AG10803 (cell line): ENCODE measurements around the gene NAALADL2.

Experiments used
- DNase-seq: peaks from one replicate; pipeline ENCODE4 v3.0.0; 2010; ENCODE audit warnings: low read depth
- H3K4me3 ChIP-seq: 2 replicates; pipeline ENCODE4 v1.5.1; 2011; ENCODE audit warnings: mild to moderate bottlenecking, low read length, control low read depth
- TF ChIP-seq, protein P1 (sequence below): conservative IDR thresholded peaks from 2 replicates; pipeline ENCODE4 v1.5.1; 2011; ENCODE audit warnings: mild to moderate bottlenecking, low read length, control low read depth, inconsistent platforms

NAALADL2 gene

DNA sequence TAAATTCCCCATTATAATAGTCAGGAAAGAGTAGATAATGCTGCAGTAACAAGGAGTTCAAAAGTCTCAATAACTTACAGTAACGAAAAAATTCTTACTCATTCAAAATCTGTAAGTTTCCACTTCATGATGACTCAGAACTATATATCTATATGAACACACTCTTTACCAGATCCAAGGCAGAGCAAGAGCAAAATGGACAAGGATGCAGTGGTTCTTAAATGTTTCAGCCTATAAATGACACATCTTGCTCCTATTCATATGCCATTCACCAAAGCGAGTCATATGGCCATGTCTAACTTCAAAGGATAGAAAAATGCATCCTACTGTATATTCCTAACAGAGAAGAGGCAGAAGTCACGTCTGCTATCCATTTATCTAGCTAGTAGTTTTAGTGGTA lies 787.7 kb downstream of the NAALADL2 start:
- H3K4me3 ChIP-seq: no peak overlapping the region
- TF ChIP-seq, protein P1, sequence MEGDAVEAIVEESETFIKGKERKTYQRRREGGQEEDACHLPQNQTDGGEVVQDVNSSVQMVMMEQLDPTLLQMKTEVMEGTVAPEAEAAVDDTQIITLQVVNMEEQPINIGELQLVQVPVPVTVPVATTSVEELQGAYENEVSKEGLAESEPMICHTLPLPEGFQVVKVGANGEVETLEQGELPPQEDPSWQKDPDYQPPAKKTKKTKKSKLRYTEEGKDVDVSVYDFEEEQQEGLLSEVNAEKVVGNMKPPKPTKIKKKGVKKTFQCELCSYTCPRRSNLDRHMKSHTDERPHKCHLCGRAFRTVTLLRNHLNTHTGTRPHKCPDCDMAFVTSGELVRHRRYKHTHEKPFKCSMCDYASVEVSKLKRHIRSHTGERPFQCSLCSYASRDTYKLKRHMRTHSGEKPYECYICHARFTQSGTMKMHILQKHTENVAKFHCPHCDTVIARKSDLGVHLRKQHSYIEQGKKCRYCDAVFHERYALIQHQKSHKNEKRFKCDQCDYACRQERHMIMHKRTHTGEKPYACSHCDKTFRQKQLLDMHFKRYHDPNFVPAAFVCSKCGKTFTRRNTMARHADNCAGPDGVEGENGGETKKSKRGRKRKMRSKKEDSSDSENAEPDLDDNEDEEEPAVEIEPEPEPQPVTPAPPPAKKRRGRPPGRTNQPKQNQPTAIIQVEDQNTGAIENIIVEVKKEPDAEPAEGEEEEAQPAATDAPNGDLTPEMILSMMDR: no peak
- no peak for DNase-seq

DNA sequence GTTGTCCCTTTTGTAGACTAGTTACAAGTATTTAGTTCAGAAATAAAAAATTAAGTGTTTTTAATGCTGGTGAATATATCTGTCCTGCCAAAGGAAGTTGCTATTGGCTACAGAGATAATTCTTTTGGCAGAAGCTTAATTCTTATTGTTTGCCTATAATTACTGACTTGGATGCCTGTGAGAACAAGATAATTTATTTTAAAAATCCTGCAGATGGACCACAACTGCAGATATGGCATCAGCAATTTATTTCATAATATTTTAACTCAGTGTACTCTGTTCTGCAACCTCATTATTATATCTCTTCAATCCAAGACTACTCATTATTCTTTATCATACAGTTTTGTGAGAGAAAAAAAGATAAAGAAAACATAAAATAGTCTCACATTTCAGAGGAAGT lies 789.8 kb downstream of the NAALADL2 start:
- no peak overlapping the region for H3K4me3 ChIP-seq
- no peak for DNase-seq
- TF ChIP-seq, protein P1: no peak

DNA sequence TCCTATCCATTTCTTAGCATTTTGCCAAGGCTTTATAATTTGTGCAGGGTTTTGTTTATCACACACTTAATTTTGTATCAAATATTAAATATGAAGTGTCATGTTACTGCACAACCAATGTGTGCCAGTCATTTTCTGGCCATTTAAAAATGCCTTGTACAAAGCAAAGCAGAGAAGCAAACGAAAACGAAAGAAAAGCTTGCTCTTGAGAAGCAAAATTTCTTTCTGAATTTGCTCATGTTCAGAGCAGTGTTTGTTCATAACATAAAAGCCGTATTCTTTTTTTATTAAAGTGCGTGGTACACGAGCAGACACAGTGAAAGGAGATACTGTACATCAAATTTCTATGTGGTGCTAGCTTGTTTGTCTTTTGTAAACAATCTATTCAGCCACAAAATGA lies 792.6 kb downstream of the NAALADL2 start:
- TF ChIP-seq, protein P1: no peak
- no peak overlapping the region for H3K4me3 ChIP-seq
- DNase-seq: no peak

DNA sequence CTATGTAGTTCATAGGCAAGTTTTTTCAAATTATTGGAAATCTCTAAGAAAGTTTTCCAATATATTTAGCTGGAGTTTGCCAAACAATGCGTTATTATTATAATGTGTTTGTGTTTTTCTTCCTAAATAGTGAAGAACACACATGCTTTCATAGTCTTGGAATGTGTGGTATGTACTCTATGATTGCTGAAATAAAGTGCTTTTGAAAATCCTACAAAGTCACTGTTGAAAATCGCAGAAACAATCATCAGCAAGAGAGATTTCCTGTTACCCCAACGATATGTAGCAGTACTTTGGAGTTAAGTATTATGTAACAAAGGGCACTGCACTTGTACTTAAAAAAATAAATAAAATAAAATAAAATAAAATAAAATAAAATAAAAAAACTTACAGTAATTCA lies 796.2 kb downstream of the NAALADL2 start:
- DNase-seq: peak; percentile 5

DNA sequence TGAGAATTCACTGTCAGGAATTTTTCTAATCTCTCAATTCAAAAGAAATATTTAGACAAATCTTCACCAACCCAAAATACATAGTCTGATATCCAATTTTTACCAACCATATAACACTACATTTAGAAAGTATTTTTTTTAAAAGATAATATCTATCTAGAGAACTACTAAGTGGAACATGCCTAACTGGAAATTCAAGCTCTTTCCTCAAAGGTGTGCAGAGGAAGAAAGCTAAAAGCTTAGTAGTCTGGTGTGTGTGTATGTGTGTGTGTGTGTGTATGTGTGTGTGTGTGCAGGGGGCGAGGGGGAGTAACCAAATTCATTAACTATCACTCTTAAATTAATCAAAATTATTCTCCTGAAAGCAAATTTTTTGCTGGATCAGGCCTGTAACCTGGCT lies 797.3 kb downstream of the NAALADL2 start:
- TF ChIP-seq, protein P1: no peak

More for the DNA sequence above, 796.2 kb downstream of the NAALADL2 start:
- TF ChIP-seq, protein P1: no peak
- H3K4me3 ChIP-seq: no peak overlapping the region

DNA sequence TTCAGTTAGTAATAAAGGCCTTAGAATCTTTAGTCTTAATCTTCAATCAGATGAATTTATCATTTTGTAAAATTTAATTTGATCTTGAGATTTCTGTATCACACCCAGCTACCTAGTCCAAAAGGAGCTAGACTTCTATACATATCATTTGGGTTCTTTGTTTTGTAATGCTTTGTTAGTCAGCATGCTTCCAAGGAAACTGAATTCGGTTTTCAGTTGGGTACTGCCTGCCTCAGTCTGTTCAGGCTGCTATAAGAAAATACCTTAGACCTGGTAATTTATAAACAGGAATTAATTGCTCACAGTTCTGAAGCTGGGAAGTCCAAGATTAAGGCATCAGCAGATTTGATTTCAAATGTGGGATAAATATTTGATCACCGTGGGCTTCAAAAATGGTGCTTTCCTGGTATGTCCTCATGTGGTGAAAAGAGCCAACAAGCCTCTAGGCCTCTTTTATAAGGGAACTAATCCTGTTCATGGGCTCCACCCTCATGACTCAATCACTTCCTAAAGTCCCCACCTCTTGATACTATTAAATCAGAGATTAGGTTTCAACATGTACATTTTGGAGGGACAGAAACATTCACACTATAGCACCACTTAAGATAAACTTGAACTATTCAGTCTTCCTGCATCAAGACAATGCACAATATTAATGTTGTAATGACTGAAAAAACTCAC lies 800.7 kb downstream of the NAALADL2 start:
- no peak overlapping the region for H3K4me3 ChIP-seq
- TF ChIP-seq, protein P1: no peak
- DNase-seq: no peak

More for the DNA sequence above, 797.3 kb downstream of the NAALADL2 start:
- H3K4me3 ChIP-seq: no peak overlapping the region
- DNase-seq: no peak

DNA sequence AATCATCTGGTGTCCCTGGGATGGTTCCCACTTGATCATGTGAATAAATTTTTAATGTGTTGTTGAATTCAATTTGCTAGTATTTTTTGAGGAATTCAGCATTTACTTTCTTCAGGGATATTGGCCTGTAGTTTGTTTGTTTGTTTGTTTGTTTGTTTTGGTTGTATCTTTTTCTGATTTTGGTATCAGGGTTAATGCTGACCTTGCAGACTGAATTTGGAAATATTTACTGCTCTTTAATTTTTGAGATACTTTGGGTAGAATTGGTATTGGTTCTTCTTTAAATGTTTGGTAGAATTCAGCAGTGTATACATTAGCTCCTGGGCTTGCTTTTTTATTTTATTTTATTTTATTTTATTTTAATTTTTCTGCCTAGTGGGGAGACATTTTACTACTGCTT lies 803.7 kb downstream of the NAALADL2 start:
- TF ChIP-seq, protein P1: no peak
- H3K4me3 ChIP-seq: no peak overlapping the region
- no peak for DNase-seq
